Psoas muscle (tissue), 8 donors: ENCODE measurements around the gene VPS13A. TPM values are rescaled to one million over a fixed set of nuclear protein-coding genes. Genes with fewer than 3 reads are reported as not detected.

ENCODE experiments used
- ATAC-seq, 4 donors: fragments of 200-7000 bp; cut with Tn5 transposase; one replicate each; pipeline ENCODE4 v1.9.1; 2020; ENCODE audit warnings: moderate library complexity in 3 of 4, mild to moderate bottlenecking in 2 of 4
- DNase-seq, 2 donors: peaks; one replicate each; pipeline ENCODE4 v3.0.0-alpha.2; 2020
- H3K27ac ChIP-seq: fragments of 200-600 bp; one replicate; pipeline ENCODE4 v1.8.0; 2022
- H3K27me3 ChIP-seq, 3 donors: fragments of 200-600 bp in 1 of 3; one replicate each; pipeline versions ENCODE4 v1.6.1 to v1.8.0; 2013 to 2022; ENCODE audit warnings: low read length in 2 of 3, mild to moderate bottlenecking in 2 of 3, moderate library complexity in 1 of 3; ENCODE audit not compliant: insufficient read depth in 3 of 3
- H3K36me3 ChIP-seq, 2 donors: fragments of 200-600 bp in 1 of 2; one replicate each; pipeline versions ENCODE4 v1.6.1 to v1.8.0; 2013 to 2022; ENCODE audit warnings: low read depth in 1 of 2, mild to moderate bottlenecking in 1 of 2, moderate library complexity in 1 of 2; ENCODE audit not compliant: insufficient read depth in 1 of 2
- H3K4me1 ChIP-seq: fragments of 200-600 bp; one replicate; pipeline ENCODE4 v1.8.0; 2022
- H3K4me3 ChIP-seq: fragments of 200-600 bp; one replicate; pipeline ENCODE4 v1.8.0; 2022; ENCODE audit warnings: mild to moderate bottlenecking
- H3K9me3 ChIP-seq: fragments of 200-600 bp; one replicate; pipeline ENCODE4 v1.8.0; 2022
- CTCF ChIP-seq: fragments of 200-600 bp; IDR thresholded peaks from one replicate; pipeline ENCODE4 v1.8.0; 2022; ENCODE audit warnings: antibody characterized with exemption
- WGBS, 3 donors: extraction: QIAGEN DNeasy Blood & Tissue Kit; methylation state at CpG; one replicate each; pipeline versions ENCODE4 v1.1.6 to v1.1.7; 2013; 5-methylcytosine and 5-hydroxymethylcytosine counted together
- intact Hi-C, 2 donors: fragments of 100-400 bp; cut with DNase I; formaldehyde crosslinking; loops; one replicate each; pipeline versions ENCODE4 v1.11.0 to v1.14.2; 2022
- polyA plus RNA-seq, 3 donors: library from polyadenylated mRNA; stranded (reverse); fragments of 200-250 nt; gene quantifications; one replicate each; pipeline ENCODE4 v1.2.3, GENCODE V29; 2013
- total RNA-seq, 4 donors: library from RNA; stranded (reverse); fragmentation: NEBNext Ultra II Directional in 2 of 4; extraction: Animal tissue kit (Norgen Biotek cat#: 25700) in 2 of 4; gene quantifications; one replicate each; pipeline versions ENCODE4 v1.2.1 to v1.2.4, GENCODE V29; 2021 to 2023
- donor health status: healthy with polysubstance abuse.
- donor health status: DM: no; HTN: no; CAD: no; lungs with moderate emphysema.
- donor health status: Bipolar disorder and iron deficiency.
- donor health status: healthy.
- donor health status: DM: yes; HTN: yes; CAD: no.
- donor health status: DM: no; HTN: no; CAD: no.
- donor health status: DM: no; HTN: no; CAD: no.
- donor health status: DM: yes; HTN: yes; CAD: no.

The VPS13A gene
- total and polyA plus RNA-seq, 7 donors: 3.3 to 27.0 (median 19.4) TPM

DNA sequence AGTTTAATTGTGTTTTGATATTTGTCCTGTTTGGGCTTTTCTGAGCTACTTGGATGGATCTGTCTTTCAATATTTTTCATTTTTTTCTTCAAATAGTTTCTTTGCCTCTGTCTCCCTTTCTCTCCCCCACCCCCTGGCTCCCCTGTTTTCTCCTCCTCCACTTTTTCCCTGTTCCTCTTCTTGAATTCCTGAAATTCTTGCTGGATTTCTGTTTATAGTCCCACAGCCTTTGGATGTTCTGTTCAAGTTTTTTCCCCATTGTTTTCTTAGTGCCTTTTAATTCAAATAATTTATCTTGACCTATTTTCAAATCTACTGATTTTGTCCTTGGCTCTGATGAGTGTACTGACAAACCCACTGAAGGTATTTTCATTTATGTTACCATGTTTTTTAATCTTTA is 113.0 kb downstream of the VPS13A start:
- Histone ChIP-seq H3K9me3 (no peaks in the 10 kb centered on the region), H3K4me1 (no peaks in the 10 kb centered on the region), H3K27ac (no peak overlapping the region), H3K27me3 (no peaks in the 10 kb centered on the region), H3K4me3 (no peak overlapping the region), H3K36me3 (peaks cover 0 to 4% of the 10 kb centered on the region in 2 donors)
- no peak for TF ChIP-seq CTCF
- ATAC-seq: no peak
- intact Hi-C loops: no loop called here
- DNase-seq: no peak

- Histone ChIP-seq H3K27me3 (no peaks in the 10 kb centered on the region), H3K4me1 (no peaks in the 10 kb centered on the region), H3K36me3 (peaks cover 0 to 8% of the 10 kb centered on the region in 2 donors), H3K27ac (no peak overlapping the region), H3K4me3 (no peak overlapping the region), H3K9me3 (no peaks in the 10 kb centered on the region)
- TF ChIP-seq CTCF: no peak
- intact Hi-C loops: no loop called here
- DNase-seq (no peak), ATAC-seq (no peak)
- 50 to 80% (median 51%) methylated on average over 1 of the region's 1 CpG for WGBS, 3 donors
Observed at GRCh38 chr9:77291714-77292113, 114.4 kb downstream of the VPS13A start.

DNA sequence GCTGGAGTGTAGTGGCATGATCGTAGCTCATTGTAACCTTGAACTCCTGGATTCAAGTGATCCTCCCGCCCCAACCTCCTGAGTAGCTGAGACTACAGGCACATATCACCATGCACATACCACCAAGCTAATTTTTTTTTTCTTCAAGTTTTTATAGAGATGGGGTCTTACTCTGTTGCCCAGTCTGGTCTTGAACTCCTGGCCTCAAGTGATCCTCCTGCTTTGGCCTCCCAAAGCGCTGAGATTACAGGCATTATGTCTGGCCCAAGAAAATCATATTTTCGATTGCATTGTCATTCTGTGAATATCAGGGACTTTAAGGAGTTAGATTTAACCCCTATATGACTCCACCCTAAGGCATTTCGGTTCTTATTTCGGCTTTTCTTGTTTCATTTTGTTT is 116.6 kb downstream of the VPS13A start:
- Histone ChIP-seq H3K36me3 (peaks cover 0 to 6% of the 10 kb centered on the region in 2 donors), H3K9me3 (no peaks in the 10 kb centered on the region), H3K27me3 (no peaks in the 10 kb centered on the region), H3K4me1 (no peaks in the 10 kb centered on the region), H3K4me3 (no peak overlapping the region), H3K27ac (no peak overlapping the region)
- ATAC-seq (no peak), DNase-seq (no peak)
- intact Hi-C loops: no loop called here
- WGBS, 3 donors: 92 to 96% (median 94%) methylated on average over 6 of the region's 6 CpGs
- no peak for TF ChIP-seq CTCF

GRCh38 chr9:77304543-77304942 is 127.2 kb downstream of the VPS13A start:
- intact Hi-C loops: no loop called here
- Histone ChIP-seq H3K36me3 (peaks cover 0 to 38% of the 10 kb centered on the region in 2 donors), H3K9me3 (no peaks in the 10 kb centered on the region), H3K4me3 (no peak overlapping the region), H3K27ac (no peak overlapping the region), H3K4me1 (no peaks in the 10 kb centered on the region), H3K27me3 (no peaks in the 10 kb centered on the region)
- TF ChIP-seq CTCF: no peak
- no peak for ATAC-seq
- no peak for DNase-seq

GRCh38 chr9:77305622-77306400 is 128.5 kb downstream of the VPS13A start:
- H3K4me3 ChIP-seq: no peak overlapping the region
- H3K4me1 ChIP-seq: no peaks in the 10 kb centered on the region
- no peaks in the 10 kb centered on the region for H3K27me3 ChIP-seq
- H3K9me3 ChIP-seq: no peaks in the 10 kb centered on the region
- H3K27ac ChIP-seq: no peak overlapping the region
- ATAC-seq: no peak
- no peak for DNase-seq
- peaks cover 0 to 50% of the 10 kb centered on the region in 2 donors for H3K36me3 ChIP-seq
- TF ChIP-seq CTCF: no peak
- 89 to 94% (median 91%) methylated on average over 1 of the region's 1 CpG for WGBS, 3 donors
- intact Hi-C loops: no loop called here
